Measurements from ENCODE around the gene BRME1. TPM values are rescaled to one million over a fixed set of nuclear protein-coding genes. Genes with fewer than 3 reads are reported as not detected.

BRME1 gene
- total and polyA plus RNA-seq, 2 of the 13 experiments (the other 11 are each of a cell fraction or from before 2014, with no cell fraction given) = 0.74 to 1.5 TPM

GRCh38 chr19:13899393-13899792, 6.5 kb downstream of the BRME1 start (continued):
- TF ChIP-seq HNF1A (IDR thresholded peaks at IDR 0.05; ENCODE audit: low read depth) (no peak), HNF1A (CRISPR knock-in tag; IDR thresholded peaks at IDR 0.05; ENCODE audit: borderline replicate concordance) (no peak), ZBTB46 (CRISPR knock-in tag; IDR thresholded peaks at IDR 0.05; ENCODE audit: borderline replicate concordance) (no peak), RORA (CRISPR knock-in tag; IDR thresholded peaks at IDR 0.05) (no peak), USF2 (IDR thresholded peaks at IDR 0.05; ENCODE audit: low read depth, low read length) (no peak), USF2 (CRISPR knock-in tag; IDR thresholded peaks at IDR 0.05; ENCODE audit: borderline replicate concordance) (no peak), NFYB (CRISPR knock-in tag; IDR thresholded peaks at IDR 0.05) (no peak), CENPX (CRISPR knock-in tag; IDR thresholded peaks at IDR 0.05) (no peak), SMAD1 (CRISPR knock-in tag; IDR thresholded peaks at IDR 0.05; ENCODE audit: borderline replicate concordance, low read depth) (no peak), HNRNPL (IDR thresholded peaks at IDR 0.05; ENCODE audit: low read depth, low read length) (peak; percentile 83), ZSCAN30 (CRISPR knock-in tag; IDR thresholded peaks at IDR 0.05) (no peak), ZNF737 (CRISPR knock-in tag; IDR thresholded peaks at IDR 0.05; ENCODE audit: borderline replicate concordance) (no peak), ZNF761 (CRISPR knock-in tag; conservative IDR thresholded peaks at IDR 0.05) (no peak), GMEB1 (CRISPR knock-in tag; IDR thresholded peaks at IDR 0.05; ENCODE audit: borderline replicate concordance) (no peak), WIZ (CRISPR knock-in tag; IDR thresholded peaks at IDR 0.05) (no peak), SAP130 (CRISPR knock-in tag; IDR thresholded peaks at IDR 0.05; ENCODE audit: low read depth) (peak; percentile 41; the same call in 1 of the 2 replicates), ZNF639 (CRISPR knock-in tag; conservative IDR thresholded peaks at IDR 0.05) (no peak), ZNF460 (CRISPR knock-in tag; IDR thresholded peaks at IDR 0.05; ENCODE audit: borderline replicate concordance) (no peak), POLR2G (IDR thresholded peaks at IDR 0.05; ENCODE audit: low read depth, low read length) (no peak), TEAD3 (CRISPR knock-in tag; optimal IDR thresholded peaks at IDR 0.05; ENCODE audit: borderline replicate concordance) (peak; percentile 50)
